ENCODE measurements around the gene ANK3.

The ANK3 gene

GRCh38 chr10:60167050-60167449, 222.6 kb downstream of the ANK3 start:
- H3K4me1 ChIP-seq (ENCODE audit: control insufficient read depth, insufficient read depth, low read length), result no peaks in the 10 kb centered on the region
- CTCF ChIA-PET, result interaction anchor here (0.7 kb wide), 1 partner anchor 13 kb away, joined by 3 read pairs; no protein-coding TSS in a partner anchor
- H3K36me3 ChIP-seq (ENCODE audit: control insufficient read depth in 2 of 2, insufficient read depth in 1 of 2, low read length in 2 of 2), result no peaks in the 10 kb centered on the region
- POLR2A ChIA-PET, result no interaction called here
- H3K27ac ChIP-seq (ENCODE audit: extremely low read depth, low read depth, low read length), result no peak overlapping the region
- H3K9me3 ChIP-seq (ENCODE audit: control insufficient read depth, insufficient read depth, low read depth, low read length), result no peaks in the 10 kb centered on the region
- TF ChIP-seq PRDM4 (tag by site-specific recombination; IDR thresholded peaks at IDR 0.05) (no peak), HIC1 (tag by site-specific recombination; IDR thresholded peaks at IDR 0.05) (no peak), ZNF341 (tag by site-specific recombination; IDR thresholded peaks at IDR 0.05; ENCODE audit: low read depth) (no peak), ZBTB7A (tag by site-specific recombination; IDR thresholded peaks at IDR 0.05; ENCODE audit: low read depth) (no peak), BCL6B (tag by site-specific recombination; IDR thresholded peaks at IDR 0.05) (no peak), ZNF132 (tag by site-specific recombination; IDR thresholded peaks at IDR 0.05; ENCODE audit: borderline replicate concordance) (no peak), ELK4 (IDR thresholded peaks at IDR 0.05; ENCODE audit: borderline replicate concordance, low read depth, low read length) (no peak), ZNF23 (tag by site-specific recombination; IDR thresholded peaks at IDR 0.05; ENCODE audit: borderline replicate concordance) (no peak), ZNF157 (tag by site-specific recombination; IDR thresholded peaks at IDR 0.05) (no peak), ZNF335 (tag by site-specific recombination; conservative IDR thresholded peaks at IDR 0.05) (no peak), ZBTB6 (tag by site-specific recombination; IDR thresholded peaks at IDR 0.05) (no peak), ZSCAN18 (tag by site-specific recombination; IDR thresholded peaks at IDR 0.05) (no peak)
- H3K4me3 ChIP-seq (ENCODE audit: low read depth, low read length), result no peak overlapping the region

- Histone ChIP-seq H3K36me3 (ENCODE audit: control insufficient read depth in 2 of 2, insufficient read depth in 1 of 2, low read length in 2 of 2) (no peaks in the 10 kb centered on the region), H3K27ac (ENCODE audit: extremely low read depth, low read depth, low read length) (no peak overlapping the region), H3K4me1 (ENCODE audit: control insufficient read depth, insufficient read depth, low read length) (no peaks in the 10 kb centered on the region), H3K4me3 (ENCODE audit: low read depth, low read length) (no peak overlapping the region), H3K9me3 (ENCODE audit: control insufficient read depth, insufficient read depth, low read depth, low read length) (no peaks in the 10 kb centered on the region)
- ChIA-PET CTCF (no interaction called here), POLR2A (no interaction called here)
- no peak for TF ChIP-seq BCL6B (tag by site-specific recombination; IDR thresholded peaks at IDR 0.05)
- no peak for TF ChIP-seq SP7 (tag by site-specific recombination; IDR thresholded peaks at IDR 0.05)
- no peak for TF ChIP-seq GFI1B (tag by site-specific recombination; IDR thresholded peaks at IDR 0.05)
- TF ChIP-seq ZNF16 (tag by site-specific recombination; IDR thresholded peaks at IDR 0.05; ENCODE audit: low read depth), result no peak
- no peak for TF ChIP-seq TRIM28 (IDR thresholded peaks at IDR 0.05; ENCODE audit: borderline replicate concordance, low read length)
- TF ChIP-seq ZIC2 (tag by site-specific recombination; IDR thresholded peaks at IDR 0.05), result no peak
Observed at GRCh38 chr10:60163786-60164185, 225.9 kb downstream of the ANK3 start.
